NCI-H226 (cell line): Measurements from ENCODE around the gene LARGE1.

Experiments used
- DNase-seq: peaks from one replicate; pipeline ENCODE4 v3.0.0-alpha.2; 2015

LARGE1 gene

GRCh38 chr22:33707581-33707980, 212.7 kb downstream of the LARGE1 start:
- no peak for DNase-seq

- DNase-seq: no peak
Measured at GRCh38 chr22:33706100-33706499, 214.2 kb downstream of the LARGE1 start.

GRCh38 chr22:33699176-33699575, 221.1 kb downstream of the LARGE1 start:
- no peak for DNase-seq

- no peak for DNase-seq
Measured at GRCh38 chr22:33697640-33698039, 222.6 kb downstream of the LARGE1 start.

- DNase-seq: no peak
Measured at GRCh38 chr22:33691057-33691630, 229.1 kb downstream of the LARGE1 start.

GRCh38 chr22:33688903-33689302, 231.4 kb downstream of the LARGE1 start:
- DNase-seq: no peak

GRCh38 chr22:33687464-33687863, 232.8 kb downstream of the LARGE1 start:
- no peak for DNase-seq

GRCh38 chr22:33684087-33684486, 236.2 kb downstream of the LARGE1 start:
- DNase-seq: no peak

- no peak for DNase-seq
Measured at GRCh38 chr22:33682927-33683326, 237.3 kb downstream of the LARGE1 start.

GRCh38 chr22:33680632-33681031, 239.6 kb downstream of the LARGE1 start:
- DNase-seq: no peak

GRCh38 chr22:33678523-33678922, 241.8 kb downstream of the LARGE1 start:
- no peak for DNase-seq

- DNase-seq: no peak
Measured at GRCh38 chr22:33677536-33677935, 242.7 kb downstream of the LARGE1 start.

- no peak for DNase-seq
Measured at GRCh38 chr22:33674357-33674756, 245.9 kb downstream of the LARGE1 start.

GRCh38 chr22:33669746-33670145, 250.5 kb downstream of the LARGE1 start:
- no peak for DNase-seq

- DNase-seq: no peak
Measured at GRCh38 chr22:33666961-33667619, 253.2 kb downstream of the LARGE1 start.

- DNase-seq: no peak
Measured at GRCh38 chr22:33666279-33666960, 253.9 kb downstream of the LARGE1 start.

- no peak for DNase-seq
Measured at GRCh38 chr22:33659448-33659847, 260.8 kb downstream of the LARGE1 start.

- DNase-seq: no peak
Measured at GRCh38 chr22:33658775-33659174, 261.5 kb downstream of the LARGE1 start.

- no peak for DNase-seq
Measured at GRCh38 chr22:33657670-33658069, 262.6 kb downstream of the LARGE1 start.

- DNase-seq: no peak
Measured at GRCh38 chr22:33656808-33657628, 263.3 kb downstream of the LARGE1 start.

- DNase-seq: no peak
Measured at GRCh38 chr22:33654173-33654895, 265.9 kb downstream of the LARGE1 start.

- no peak for DNase-seq
Measured at GRCh38 chr22:33653532-33654063, 266.7 kb downstream of the LARGE1 start.
